Cardiac septum (tissue), 1 donor: ENCODE measurements around the gene DDX31. TPM values are rescaled to one million over a fixed set of nuclear protein-coding genes. Genes with fewer than 3 reads are reported as not detected.
A peak's percentile ranks its signal among the peaks of the same experiment; 100 is the strongest.

Experiments
- DNase-seq: peaks from one replicate; pipeline ENCODE4 v3.0.0-alpha.2; 2020; ENCODE audit warnings: low spot score
- intact Hi-C: fragments of 100-400 bp; cut with DNase I; formaldehyde crosslinking; loops from one replicate; pipeline ENCODE4 v1.14.0; 2022
- total RNA-seq: library from RNA; stranded (reverse); fragmentation: NEBNext Ultra II Directional; extraction: Animal tissue kit (Norgen Biotek cat#: 25700); gene quantifications from one replicate; pipeline ENCODE4 v1.2.1, GENCODE V29; 2021
- donor health status: DM: no; HTN: no; CAD: no.

The DDX31 gene
- total RNA-seq, 1 donor from 2014 or later: 5.7 TPM

- DNase-seq: no peak
- intact Hi-C loops: no loop called here
Observed at GRCh38 chr9:132609829-132610228, 60.0 kb downstream of the DDX31 start.

- intact Hi-C loops: no loop called here
- DNase-seq: no peak
Observed at GRCh38 chr9:132609184-132609583, 60.6 kb downstream of the DDX31 start.

GRCh38 chr9:132606066-132606465, 63.7 kb downstream of the DDX31 start:
- DNase-seq: peak; percentile 1
- intact Hi-C loops: no loop called here

GRCh38 chr9:132605387-132605786, 64.4 kb downstream of the DDX31 start:
- intact Hi-C loops: no loop called here

GRCh38 chr9:132602207-132602606, 67.6 kb downstream of the DDX31 start:
- DNase-seq: no peak
- intact Hi-C loops: no loop called here

More at GRCh38 chr9:132605387-132605786, 64.4 kb downstream of the DDX31 start:
- peak; percentile 29 for DNase-seq

GRCh38 chr9:132600326-132600984, 69.3 kb downstream of the DDX31 start:
- intact Hi-C loops: no loop called here
- DNase-seq: peak; percentile 72

GRCh38 chr9:132597073-132597775, 72.6 kb downstream of the DDX31 start:
- peak; percentile 89 for DNase-seq

GRCh38 chr9:132596200-132596599, 73.6 kb downstream of the DDX31 start:
- no peak for DNase-seq
- intact Hi-C loops: no loop called here

More at GRCh38 chr9:132597073-132597775, 72.6 kb downstream of the DDX31 start:
- intact Hi-C loops: no loop called here

GRCh38 chr9:132595319-132595718, 74.5 kb downstream of the DDX31 start:
- intact Hi-C loops: no loop called here

GRCh38 chr9:132594412-132594811, 75.4 kb downstream of the DDX31 start:
- no peak for DNase-seq
- intact Hi-C loops: no loop called here

More at GRCh38 chr9:132595319-132595718, 74.5 kb downstream of the DDX31 start:
- no peak for DNase-seq

- intact Hi-C loops: no loop called here
- DNase-seq: no peak
Observed at GRCh38 chr9:132592451-132592850, 77.3 kb downstream of the DDX31 start.

GRCh38 chr9:132591751-132592314, 78.0 kb downstream of the DDX31 start:
- intact Hi-C loops: no loop called here
- DNase-seq: no peak

- intact Hi-C loops: no loop called here
- DNase-seq: no peak
Observed at GRCh38 chr9:132591244-132591643, 78.5 kb downstream of the DDX31 start.

GRCh38 chr9:132590318-132591182, 79.2 kb downstream of the DDX31 start:
- intact Hi-C loops: no loop called here
- no peak for DNase-seq

GRCh38 chr9:132590037-132590317, 79.8 kb downstream of the DDX31 start:
- no peak for DNase-seq
- intact Hi-C loops: no loop called here

GRCh38 chr9:132589148-132590036, 80.4 kb downstream of the DDX31 start:
- intact Hi-C loops: no loop called here
- no peak for DNase-seq

GRCh38 chr9:132588501-132589147, 81.2 kb downstream of the DDX31 start:
- DNase-seq: no peak
- intact Hi-C loops: no loop called here

- intact Hi-C loops: no loop called here
- DNase-seq: no peak
Observed at GRCh38 chr9:132588098-132588497, 81.7 kb downstream of the DDX31 start.

GRCh38 chr9:132587592-132587955, 82.2 kb downstream of the DDX31 start:
- no peak for DNase-seq
- intact Hi-C loops: no loop called here
